Keratinocyte (primary cell): ENCODE data around the gene INCA1. TPM values are rescaled to one million over a fixed set of nuclear protein-coding genes. Genes with fewer than 3 reads are reported as not detected.

Experiments used
- DNase-seq: peaks from one replicate; pipeline ENCODE4 v3.0.0-alpha.2; 2011; ENCODE audit warnings: low read depth, missing footprints, low spot score
- FAIRE-seq: peaks from 2 replicates; lab custom pipeline; 2011; peaks lifted over from hg19 to GRCh38; lab: Jason Lieb, UNC
- H2AFZ ChIP-seq: 2 replicates; pipeline ENCODE4 v1.6.0; 2012; ENCODE audit warnings: low read length, control low read depth, inconsistent platforms; ENCODE audit not compliant: control insufficient read depth
- H3K27ac ChIP-seq: 2 replicates; pipeline ENCODE4 v1.5.1; 2011; ENCODE audit warnings: low read length; ENCODE audit not compliant: control insufficient read depth, insufficient read depth
- H3K27me3 ChIP-seq: 3 replicates; pipeline ENCODE4 v1.6.0; 2011; ENCODE audit warnings: low read length; ENCODE audit not compliant: control insufficient read depth, insufficient read depth; ENCODE audit errors: extremely low read depth
- H3K36me3 ChIP-seq, 2 experiments: 2 replicates in 1 of 2; 3 replicates in 1 of 2; pipeline ENCODE4 v1.5.1; 2011; ENCODE audit warnings: low read length in 2 of 2, mild to moderate bottlenecking in 1 of 2; ENCODE audit not compliant: control insufficient read depth in 2 of 2, insufficient read depth in 2 of 2; ENCODE audit errors: extremely low read depth in 1 of 2
- H3K4me1 ChIP-seq: 3 replicates; pipeline ENCODE4 v1.5.1; 2011; ENCODE audit warnings: low read length; ENCODE audit not compliant: control insufficient read depth, insufficient read depth; ENCODE audit errors: extremely low read depth
- H3K4me2 ChIP-seq: 3 replicates; pipeline ENCODE4 v1.6.0; 2011; ENCODE audit warnings: low read depth, low read length; ENCODE audit not compliant: control insufficient read depth, insufficient read depth; ENCODE audit errors: extremely low read depth
- H3K4me3 ChIP-seq, 3 experiments: fragments of 200-600 bp in 1 of 3; sonication (generic) in 1 of 3; 2 replicates in 2 of 3; 3 replicates in 1 of 3; pipeline ENCODE4 v1.5.1; 2011 to 2016; ENCODE audit warnings: low read length in 3 of 3, mild to moderate bottlenecking in 3 of 3, control low read depth in 2 of 3, inconsistent platforms in 1 of 3, low read depth in 1 of 3, mixed read lengths in 1 of 3, mixed run types in 1 of 3, moderate library complexity in 1 of 3; ENCODE audit not compliant: control insufficient read depth in 2 of 3, insufficient read depth in 2 of 3; ENCODE audit errors: extremely low read depth in 1 of 3
- H3K79me2 ChIP-seq: 2 replicates; pipeline ENCODE4 v1.6.0; 2012; ENCODE audit warnings: low read length; ENCODE audit not compliant: control insufficient read depth, insufficient read depth
- H3K9ac ChIP-seq: 3 replicates; pipeline ENCODE4 v1.6.0; 2011; ENCODE audit warnings: low read length; ENCODE audit not compliant: control insufficient read depth, insufficient read depth; ENCODE audit errors: extremely low read depth
- H3K9me1 ChIP-seq: 3 replicates; pipeline ENCODE4 v1.6.0; 2011; ENCODE audit warnings: low read length; ENCODE audit not compliant: control insufficient read depth, insufficient read depth; ENCODE audit errors: extremely low read depth
- H3K9me3 ChIP-seq: 2 replicates; pipeline ENCODE4 v1.5.1; 2012; ENCODE audit warnings: low read depth, low read length; ENCODE audit not compliant: control insufficient read depth
- H4K20me1 ChIP-seq: 3 replicates; pipeline ENCODE4 v1.6.0; 2011; ENCODE audit warnings: low read length; ENCODE audit not compliant: control insufficient read depth, insufficient read depth; ENCODE audit errors: extremely low read depth
- CTCF ChIP-seq, 3 experiments: IDR thresholded peaks in 1 of 3; conservative IDR thresholded peaks in 1 of 3; optimal IDR thresholded peaks in 1 of 3; 2 replicates in 2 of 3; 3 replicates in 1 of 3; pipeline versions ENCODE3 to v1.5.1; 2011; ENCODE audit warnings: low read length in 3 of 3, mild to moderate bottlenecking in 3 of 3, moderate library complexity in 2 of 3, control low read depth in 1 of 3, inconsistent platforms in 1 of 3; ENCODE audit not compliant: insufficient read depth in 2 of 3; ENCODE audit errors: extremely low read depth in 1 of 3
- EZH2 ChIP-seq: IDR thresholded peaks from one replicate; pipeline ENCODE4 v1.6.1; 2012; ENCODE audit warnings: inconsistent platforms, mild to moderate bottlenecking, low read length, moderate library complexity
- dilution Hi-C: fragments of 300-500 bp; cut with MboI; formaldehyde crosslinking; loops from one replicate; pipeline ENCODE4 v1.7.0; 2020; ENCODE audit warnings: low sequenced_read_pairs; ENCODE audit not compliant: extremely low pct_ligation_motif_present
- polyA plus RNA-seq, 5 experiments: library from polyadenylated mRNA; depleted of rRNA in 3 of 5; stranded (reverse) in 3 of 5; stranded (forward) in 1 of 5; unstranded in 1 of 5; fragments of >200 nt; gene quantifications; 1 replicate in 1 of 5; 2 replicates in 3 of 5; 3 replicates in 1 of 5; pipeline versions ENCODE4 v1.2.1 to v1.2.3, GENCODE V29; 2011 to 2012; ENCODE audit warnings: missing spikeins in 2 of 5, low read depth in 1 of 5, low replicate concordance in 1 of 5

Gene INCA1
- polyA plus RNA-seq, 1 donor (not counting 4 experiments of a cell fraction or from before 2014, with no cell fraction given): 0.21 TPM

DNA sequence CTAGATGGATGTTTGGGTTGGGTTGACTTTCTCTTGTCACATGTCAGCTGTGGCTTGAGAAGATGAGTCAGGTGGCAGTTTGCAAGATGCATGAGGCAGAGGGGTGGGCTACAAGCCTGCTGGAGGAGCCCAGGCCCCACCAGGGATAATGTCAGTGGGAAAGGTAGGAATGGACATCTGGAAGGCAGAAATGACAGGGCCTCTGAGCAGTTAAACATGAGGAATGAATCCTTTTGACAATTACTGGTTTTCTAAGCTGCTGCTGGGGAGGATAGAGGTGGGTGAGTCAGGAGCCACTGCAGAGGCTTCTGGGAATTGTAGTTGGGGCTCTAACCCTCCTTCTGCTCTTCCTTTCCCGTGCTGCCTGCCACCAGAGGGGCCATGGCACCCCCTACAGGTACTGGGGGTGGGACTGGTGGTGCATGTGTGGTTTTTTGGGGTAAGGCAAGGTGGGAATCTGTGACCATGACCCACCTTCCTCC, 22.2 kb upstream of the INCA1 start:
- no peak for FAIRE-seq
- Histone ChIP-seq H3K27me3 (no peaks in the 10 kb centered on the region), H3K9me1 (no peaks in the 10 kb centered on the region), H3K36me3 (peaks cover 39 to 62% of the 10 kb centered on the region in 2 experiments), H3K4me1 (no peaks in the 10 kb centered on the region), H4K20me1 (no peaks in the 10 kb centered on the region), H3K4me3 (no peak overlapping the region), H3K9me3 (no peaks in the 10 kb centered on the region), H3K27ac (no peak overlapping the region), H2AFZ (no peak overlapping the region), H3K4me2 (no peak overlapping the region), H3K9ac (no peak overlapping the region), H3K79me2 (no peaks in the 10 kb centered on the region)
- dilution Hi-C loops: no loop called here
- DNase-seq: no peak
- peak in 1 of 3 experiments; percentile 11 for TF ChIP-seq CTCF (optimal IDR thresholded peaks at IDR 0.05 in 1 of 3, IDR thresholded peaks at IDR 0.05 in 1 of 3, conservative IDR thresholded peaks at IDR 0.05 in 1 of 3; ENCODE audit: extremely low read depth in 1 of 3, insufficient read depth in 2 of 3, low read length in 3 of 3)
- TF ChIP-seq EZH2: no peak

GRCh38 chr17:5014357-5014756, 17.0 kb upstream of the INCA1 start:
- no peak overlapping the region for H3K27ac ChIP-seq
- no peaks in the 10 kb centered on the region for H3K79me2 ChIP-seq
- H3K9me1 ChIP-seq: no peaks in the 10 kb centered on the region
- FAIRE-seq (peak; percentile 29), DNase-seq (no peak)
- no peaks in the 10 kb centered on the region for H3K9me3 ChIP-seq
- peaks cover 35 to 51% of the 10 kb centered on the region in 2 experiments for H3K36me3 ChIP-seq
- no peak overlapping the region for H3K4me3 ChIP-seq
- no peak overlapping the region for H3K4me2 ChIP-seq
- no peaks in the 10 kb centered on the region for H3K27me3 ChIP-seq
- no peaks in the 10 kb centered on the region for H3K4me1 ChIP-seq
- dilution Hi-C loops: no loop called here
- TF ChIP-seq CTCF (optimal IDR thresholded peaks at IDR 0.05 in 1 of 3, IDR thresholded peaks at IDR 0.05 in 1 of 3, conservative IDR thresholded peaks at IDR 0.05 in 1 of 3; ENCODE audit: extremely low read depth in 1 of 3, insufficient read depth in 2 of 3, low read length in 3 of 3) (no peak), EZH2 (no peak)
- no peak overlapping the region for H3K9ac ChIP-seq
- no peaks in the 10 kb centered on the region for H4K20me1 ChIP-seq
- H2AFZ ChIP-seq: no peak overlapping the region
